Left cardiac atrium (tissue), 4 donors: ENCODE data around the gene INSC. TPM values are rescaled to one million over a fixed set of nuclear protein-coding genes. Genes with fewer than 3 reads are reported as not detected.
"Not testable (repeated sequence)": the region's sequence is repeated elsewhere in the genome, so short reads cannot be mapped to it uniquely, and the experiment has no call there.

Experiments
- ATAC-seq, 2 donors: fragments of 200-7000 bp; cut with Tn5 transposase; one replicate each; pipeline ENCODE4 v1.9.1; 2020; ENCODE audit warnings: mild to moderate bottlenecking in 2 of 2, moderate library complexity in 2 of 2
- DNase-seq: peaks from one replicate; pipeline ENCODE4 v3.0.0-alpha.2; 2020
- intact Hi-C, 2 donors: fragments of 100-400 bp; cut with DNase I; formaldehyde crosslinking; loops; one replicate each; pipeline versions ENCODE4 v1.14.1 to v1.15.1; 2022 to 2023
- long read RNA-seq: library from polyadenylated mRNA; unstranded; transcript quantifications from one replicate; pipeline ENCODE4 v2.0.0, GENCODE V29; 2021
- total RNA-seq, 2 donors: library from RNA; stranded (reverse); fragmentation: NEBNext Ultra II Directional; extraction: Animal tissue kit (Norgen Biotek cat#: 25700); gene quantifications; one replicate each; pipeline ENCODE4 v1.2.1, GENCODE V29; 2021
- donor health status: DM: no; HTN: yes; CAD: no.
- donor health status: DM: no; HTN: yes; CAD: no; lungs with severe emphysema.
- donor health status: DM: yes; HTN: yes; CAD: no.
- donor health status: Dilated cardiomyopathy.

Gene INSC
- under 1 TPM; 0.41 to 0.92 TPM for total RNA-seq
- long read RNA-seq, partial matches to known transcripts, result 0 of 1 reads
- long read RNA-seq, other reads (novel, unspliced or antisense), result 1 of 1 reads

- intact Hi-C loops, result no loop called here
- DNase-seq, result no peak
- ATAC-seq, result peak; percentile 55 to 63
Measured at GRCh38 chr11:15114501-15115475, at the start of gene INSC. TSS of gene INSC (plus strand) at chr11:15114923. CDS start at chr11:15149175, 34,252 bp downstream.

GRCh38 chr11:15069751-15070150 lies 45.0 kb upstream of the INSC start:
- not testable (repeated sequence) for ATAC-seq, DNase-seq
- intact Hi-C loops, result loop anchor here in 1 of 2 donors (10.0 kb wide), 2 partner anchors 95 to 525 kb away; partner anchors contain the start of gene CALCA

GRCh38 chr11:15071556-15072255 lies 43.0 kb upstream of the INSC start:
- ATAC-seq (no peak), DNase-seq (no peak)
- intact Hi-C loops, result loop anchor here in 1 of 2 donors (10.0 kb wide), 2 partner anchors 97 to 527 kb away; partner anchors contain the start of gene CALCA

GRCh38 chr11:15072551-15073143 lies 42.1 kb upstream of the INSC start:
- intact Hi-C loops, result loop anchor here in 1 of 2 donors (10.0 kb wide), 2 partner anchors 98 to 528 kb away; partner anchors contain the start of gene CALCA
- DNase-seq, result no peak
- ATAC-seq, result no peak

GRCh38 chr11:15073361-15074205 lies 41.1 kb upstream of the INSC start, which contains the start of gene CALCB:
TSS of gene CALCB (plus strand) at chr11:15073593. CDS start at chr11:15074719, 1,126 bp downstream.
- DNase-seq (peak; percentile 39), ATAC-seq (peak; percentile 47 to 71)
- intact Hi-C loops, result loop anchor here in 1 of 2 donors (1.0 to 10.0 kb wide), 3 partner anchors 99 to 529 kb away; partner anchors contain the start of gene CALCA

GRCh38 chr11:15074206-15075161 lies 40.2 kb upstream of the INSC start:
- intact Hi-C loops, result loop anchor here (1.0 to 10.0 kb wide), 5 partner anchors 100 to 530 kb away; partner anchors contain the start of gene CALCA (in 1 of the 2)
- DNase-seq, result peak; percentile 89
- ATAC-seq, result peak; percentile 94 to 95

GRCh38 chr11:15075162-15075526 lies 39.6 kb upstream of the INSC start:
- intact Hi-C loops, result loop anchor here (5.0 to 10.0 kb wide), 4 partner anchors 100 to 530 kb away; partner anchors contain the start of gene CALCA (in 1 of the 2)
- DNase-seq (no peak), ATAC-seq (no peak)

- intact Hi-C loops, result no loop called here
- ATAC-seq, result no peak
- no peak for DNase-seq
Measured at GRCh38 chr11:15091175-15091574, 23.5 kb upstream of the INSC start.

GRCh38 chr11:15091625-15092024 lies 23.1 kb upstream of the INSC start:
- ATAC-seq, result no peak
- intact Hi-C loops, result no loop called here

GRCh38 chr11:15093432-15093831 lies 21.3 kb upstream of the INSC start:
- no peak for DNase-seq
- ATAC-seq, result no peak
- intact Hi-C loops, result no loop called here

More at GRCh38 chr11:15091625-15092024, 23.1 kb upstream of the INSC start:
- DNase-seq, result no peak

GRCh38 chr11:15095736-15096228 lies 18.9 kb upstream of the INSC start:
- ATAC-seq (no peak), DNase-seq (no peak)
- intact Hi-C loops, result no loop called here

- DNase-seq (no peak), ATAC-seq (no peak)
- intact Hi-C loops, result no loop called here
Measured at GRCh38 chr11:15097411-15097810, 17.3 kb upstream of the INSC start.

GRCh38 chr11:15099267-15099666 lies 15.5 kb upstream of the INSC start:
- ATAC-seq (no peak), DNase-seq (no peak)
- intact Hi-C loops, result no loop called here

- intact Hi-C loops, result loop anchor here (1.0 to 5.0 kb wide), 2 partner anchors 106 to 107 kb away; no protein-coding TSS in a partner anchor
- peak; percentile 52 for DNase-seq
Measured at GRCh38 chr11:15101072-15101709, 13.5 kb upstream of the INSC start.

GRCh38 chr11:15104166-15104565 lies 10.6 kb upstream of the INSC start:
- DNase-seq, result no peak
- intact Hi-C loops, result loop anchor here in 1 of 2 donors (5.0 kb wide), 1 partner anchor 103 kb away; no protein-coding TSS in a partner anchor
- no peak for ATAC-seq

More at GRCh38 chr11:15101072-15101709, 13.5 kb upstream of the INSC start:
- ATAC-seq, result peak; percentile 76 to 86
